Bronchial smooth muscle cell (primary cell): ENCODE results near the gene LAMC1. TPM values are rescaled to one million over a fixed set of nuclear protein-coding genes. Genes with fewer than 3 reads are reported as not detected.

Source experiments
- total RNA-seq: library from RNA; depleted of rRNA; stranded (reverse); fragments of >200 nt; gene quantifications from 2 replicates; pipeline ENCODE4 v1.2.1, GENCODE V29; 2014

LAMC1 gene
- total RNA-seq = 542 and 655 TPM in 2 replicates

DNA sequence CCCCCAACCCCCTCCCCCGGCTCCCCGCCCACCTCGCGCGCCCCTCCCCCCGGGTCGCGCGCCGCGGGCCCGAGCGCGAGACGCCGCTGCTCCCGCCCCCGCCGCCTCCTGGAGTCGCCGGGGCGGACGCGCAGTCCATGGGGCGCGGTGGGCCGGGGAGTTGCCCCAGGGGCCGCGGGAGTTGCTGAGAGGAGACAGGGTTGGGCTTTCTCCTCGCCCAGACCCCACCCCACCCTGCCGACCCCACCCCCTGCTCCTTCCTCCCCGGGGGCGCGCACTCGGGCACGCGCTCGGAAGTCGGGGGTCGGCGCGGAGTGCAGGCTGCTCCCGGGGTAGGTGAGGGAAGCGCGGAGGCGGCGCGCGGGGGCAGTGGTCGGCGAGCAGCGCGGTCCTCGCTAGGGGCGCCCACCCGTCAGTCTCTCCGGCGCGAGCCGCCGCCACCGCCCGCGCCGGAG, at the start of gene LAMC1:
Gene LAMC1, plus strand, starts transcription at position 275 of the 455 bp plus-strand sequence. CDS start 297 bp downstream, outside the sequence.

DNA sequence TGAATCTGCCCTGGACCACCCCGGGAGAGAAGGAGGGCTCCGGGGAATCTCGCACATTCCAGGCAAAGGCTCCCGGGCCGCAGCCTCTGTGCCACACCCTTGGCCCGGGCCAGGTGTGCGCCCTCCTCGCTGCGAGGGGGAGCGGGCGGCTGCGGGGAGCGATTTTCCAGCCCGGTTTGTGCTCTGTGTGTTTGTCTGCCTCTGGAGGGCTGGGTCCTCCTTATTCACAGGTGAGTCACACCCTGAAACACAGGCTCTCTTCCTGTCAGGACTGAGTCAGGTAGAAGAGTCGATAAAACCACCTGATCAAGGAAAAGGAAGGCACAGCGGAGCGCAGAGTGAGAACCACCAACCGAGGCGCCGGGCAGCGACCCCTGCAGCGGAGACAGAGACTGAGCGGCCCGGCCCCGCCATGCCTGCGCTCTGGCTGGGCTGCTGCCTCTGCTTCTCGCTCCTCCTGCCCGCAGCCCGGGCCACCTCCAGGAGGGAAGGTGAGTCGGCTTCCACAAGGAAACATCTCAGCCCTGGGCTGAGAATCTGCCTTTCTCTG, 162.8 kb downstream of the LAMC1 start, which contains the start of gene LAMC2:
Gene LAMC2, plus strand, starts transcription at position 324 of the 550 bp plus-strand sequence. Its CDS starts 89 bp downstream, at position 413.

Other genes starting within 250 kb of the LAMC1 start
- gene NPL, start 233.6 kb upstream of the LAMC1 start, total RNA-seq = 3.0 and 3.2 TPM in 2 replicates
- gene DHX9, start 184.1 kb upstream of the LAMC1 start, total RNA-seq = 101 and 122 TPM in 2 replicates
- gene SHCBP1L, start 70.3 kb upstream of the LAMC1 start, total RNA-seq = under 0.01 TPM in 1 of 2 replicates, not detected in the other
- gene LAMC2, start 162.8 kb downstream of the LAMC1 start, total RNA-seq = 5.0 and 8.5 TPM in 2 replicates